HG03196 (cell line): Measurements from ENCODE around the gene FABP6.
"Not testable (repeated sequence)": the region's sequence is repeated elsewhere in the genome, so short reads cannot be mapped to it uniquely, and the experiment has no call there.

Experiments used
- ATAC-seq: cut with Tn5 transposase; IDR thresholded peaks from one replicate; pipeline ENCODE4 v1.9.1; 2021; ENCODE audit not compliant: unreplicated experiment

The FABP6 gene

DNA sequence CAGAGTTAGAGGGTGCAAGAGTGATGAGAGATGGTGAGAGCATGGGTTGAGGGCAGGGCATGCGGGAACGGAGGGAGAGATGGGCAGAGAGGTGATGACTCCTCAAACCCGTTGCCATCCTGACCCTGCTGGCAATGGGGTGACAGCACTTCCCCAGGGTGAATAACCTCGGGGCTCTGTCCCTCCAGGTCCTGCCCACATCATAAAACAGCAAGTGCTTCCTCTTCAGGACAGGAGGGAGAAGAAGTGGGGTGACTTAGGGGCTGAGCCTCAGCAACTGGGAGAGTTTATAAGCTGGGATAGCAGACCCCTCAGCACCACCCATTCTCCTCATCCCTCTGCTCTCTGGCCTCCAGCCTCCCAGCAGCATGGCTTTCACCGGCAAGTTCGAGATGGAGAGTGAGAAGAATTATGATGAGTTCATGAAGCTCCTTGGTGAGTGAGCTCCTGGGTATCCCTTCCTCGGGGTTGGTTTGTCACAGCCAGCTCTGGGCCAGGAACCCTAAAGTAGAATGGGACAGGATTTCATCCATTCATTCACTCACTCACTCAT lies at the start of gene FABP6:
TSS of gene FABP6 (plus strand) at position 317 of the 553 bp plus-strand sequence. CDS start at position 369, 52 bp downstream.
- no peak for ATAC-seq

DNA sequence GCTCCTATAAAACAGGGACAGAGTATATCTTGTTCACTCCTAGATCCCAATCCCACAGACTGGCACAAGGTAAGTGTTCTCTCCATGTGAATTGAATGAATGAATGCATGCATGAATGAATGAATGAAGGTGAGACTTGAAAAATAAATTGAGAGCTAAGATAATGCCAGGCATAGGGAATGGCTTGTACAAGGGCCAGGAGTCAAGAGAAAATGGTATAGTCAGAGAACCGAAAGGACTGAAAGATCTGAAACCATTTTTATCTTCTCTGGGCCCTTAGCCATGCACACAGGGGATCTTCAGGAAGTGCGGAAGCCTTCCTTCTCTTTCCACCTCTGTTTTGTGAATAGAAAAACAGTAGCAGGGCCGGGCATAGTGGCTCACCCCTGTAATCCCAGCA lies 48.4 kb upstream of the FABP6 start:
- no peak for ATAC-seq

DNA sequence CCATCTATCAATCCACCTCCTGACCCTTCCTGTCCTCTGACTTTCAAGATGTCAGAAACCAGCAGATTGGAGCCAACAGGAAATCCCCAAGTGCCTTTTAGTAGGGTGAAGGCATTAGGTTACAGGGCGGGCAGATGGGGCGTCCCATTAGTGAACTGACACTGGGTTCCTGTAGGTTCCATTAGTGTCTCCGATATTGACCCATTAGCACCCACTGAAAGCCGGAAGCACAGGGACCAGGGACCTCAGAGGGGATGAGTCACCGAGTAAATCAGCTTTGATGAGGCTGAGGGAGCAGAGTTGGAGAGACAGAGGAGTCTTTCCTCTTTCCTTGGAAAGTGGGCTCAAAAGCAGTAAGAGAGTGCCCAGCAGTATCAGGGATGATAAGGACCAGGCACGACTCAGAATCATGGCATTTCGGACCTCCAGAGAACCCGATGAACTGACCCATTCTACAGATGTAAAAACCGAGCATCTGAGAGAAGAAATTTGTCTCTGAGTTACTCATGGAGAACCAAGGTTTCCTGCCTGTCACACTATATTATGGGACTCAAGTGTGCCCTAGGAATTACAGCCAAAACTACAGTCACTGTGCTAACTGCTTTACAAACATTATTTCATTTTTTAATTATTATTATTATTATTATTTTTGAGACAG lies 47.2 kb upstream of the FABP6 start:
- no peak for ATAC-seq

GRCh38 chr5:160183075-160183474 lies 46.2 kb upstream of the FABP6 start:
- ATAC-seq, result no peak

DNA sequence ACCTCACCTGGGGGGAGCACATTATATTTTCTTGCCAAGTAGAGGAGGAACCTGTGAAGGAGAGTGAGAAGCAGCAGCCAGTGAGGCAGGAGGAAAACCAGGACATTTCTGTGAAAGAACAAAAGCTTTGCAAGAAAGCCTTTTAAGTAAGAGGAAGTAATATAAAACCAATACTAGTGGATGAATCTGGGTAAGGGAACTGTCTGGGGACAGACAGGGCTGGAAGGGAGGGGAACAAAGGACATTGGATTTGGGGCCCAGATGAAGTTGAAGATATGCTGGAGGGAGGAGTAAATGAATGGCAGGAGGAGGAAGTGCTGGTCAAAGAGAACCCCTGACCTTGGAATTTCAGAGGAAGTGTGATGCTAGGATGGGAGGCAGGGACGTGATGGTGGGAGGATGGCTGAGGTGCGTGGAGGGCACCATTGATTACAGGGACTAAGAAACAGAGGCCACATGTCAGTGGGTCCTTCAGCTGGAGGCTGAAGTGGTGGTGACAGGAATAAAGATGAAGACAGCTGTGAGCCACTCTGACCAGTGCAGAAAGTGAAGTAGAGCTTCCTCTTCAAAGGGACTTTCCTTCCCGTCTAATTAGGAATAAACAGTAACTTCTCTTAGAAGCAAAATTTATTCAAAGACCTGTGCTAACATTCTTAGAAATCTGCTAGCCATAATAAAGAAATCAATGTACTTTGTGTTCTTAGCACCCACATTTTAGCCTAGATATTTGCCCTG lies 43.5 kb upstream of the FABP6 start:
- ATAC-seq, result no peak

DNA sequence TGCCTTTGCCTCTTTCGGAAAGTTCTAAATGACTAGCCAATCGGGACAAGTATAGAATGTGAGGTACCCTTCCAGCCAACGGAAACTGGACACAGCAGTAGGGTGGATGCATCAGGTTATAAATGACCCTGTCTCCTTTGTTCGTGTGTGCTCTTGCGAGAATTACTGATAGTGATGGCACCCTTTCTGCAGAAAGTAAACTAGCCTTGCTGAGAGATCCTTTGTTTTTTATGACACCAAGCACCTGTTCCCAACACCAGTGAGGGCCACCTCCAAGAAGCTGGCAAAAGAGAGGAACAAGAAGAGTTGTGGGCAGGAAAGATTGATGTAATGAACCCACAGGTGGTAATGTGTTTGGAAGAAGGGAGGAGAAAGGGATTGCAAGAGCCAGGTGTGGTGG lies 42.8 kb upstream of the FABP6 start:
- no peak for ATAC-seq

DNA sequence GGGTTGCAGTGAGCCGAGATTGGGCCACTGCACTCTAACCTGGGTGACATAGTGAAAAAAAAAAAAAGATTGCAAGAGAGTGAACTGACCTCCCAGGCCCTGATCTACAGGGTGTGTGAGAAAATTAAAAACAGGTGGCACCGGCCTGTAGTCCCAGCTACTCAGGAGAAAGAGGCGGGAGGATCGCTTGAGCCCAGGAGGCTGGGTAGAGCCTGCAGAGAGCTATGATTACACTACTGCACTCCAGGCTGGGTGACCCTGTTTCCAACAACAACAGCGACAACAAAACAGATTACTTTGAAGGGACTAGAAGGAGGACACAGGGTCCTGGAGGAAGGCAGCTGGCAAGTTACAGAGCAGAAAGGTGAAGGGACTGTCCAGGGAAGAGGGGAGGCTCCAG lies 42.2 kb upstream of the FABP6 start:
- ATAC-seq, result no peak

- ATAC-seq, result no peak
Measured at GRCh38 chr5:160188141-160189015, 40.9 kb upstream of the FABP6 start.

DNA sequence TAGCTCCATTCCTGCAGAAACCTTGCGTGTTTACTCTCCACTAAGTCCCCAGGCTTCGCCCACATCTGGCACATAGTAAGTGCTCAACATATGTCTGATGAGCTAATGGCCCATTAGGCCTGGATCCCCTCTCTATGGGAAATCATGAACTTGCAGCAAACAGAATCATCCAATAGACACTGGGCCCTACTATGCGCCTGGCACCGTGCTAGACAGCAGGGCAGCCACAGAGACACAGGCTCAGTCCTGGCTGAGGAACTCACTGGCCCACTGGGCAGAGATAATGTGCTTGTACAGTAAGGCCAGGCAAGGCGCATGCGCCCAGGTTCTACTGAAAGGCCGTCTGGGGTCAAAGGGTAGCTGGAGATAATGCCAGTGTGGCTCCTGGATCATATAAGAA lies 36.9 kb upstream of the FABP6 start:
- no peak for ATAC-seq

DNA sequence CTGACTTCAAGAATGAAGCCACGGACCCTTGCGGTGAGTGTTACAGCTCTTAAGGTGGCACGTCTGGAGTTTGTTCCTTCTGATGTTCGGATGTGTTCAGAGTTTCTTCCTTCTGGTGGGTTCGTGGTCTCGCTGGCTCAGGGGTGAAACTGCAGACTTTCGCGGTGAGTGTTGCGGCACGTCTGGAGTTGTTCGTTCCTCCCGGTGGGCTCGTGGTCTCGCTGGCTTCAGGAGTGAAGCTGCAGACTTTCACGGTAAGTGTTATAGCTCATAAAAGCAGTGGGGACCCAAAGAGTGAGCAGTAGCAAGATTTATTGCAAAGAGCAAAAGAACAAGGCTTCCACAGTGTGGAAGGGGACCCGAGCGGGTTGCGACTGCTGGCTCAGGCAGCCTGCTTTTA lies 36.2 kb upstream of the FABP6 start:
- not testable (repeated sequence) for ATAC-seq

DNA sequence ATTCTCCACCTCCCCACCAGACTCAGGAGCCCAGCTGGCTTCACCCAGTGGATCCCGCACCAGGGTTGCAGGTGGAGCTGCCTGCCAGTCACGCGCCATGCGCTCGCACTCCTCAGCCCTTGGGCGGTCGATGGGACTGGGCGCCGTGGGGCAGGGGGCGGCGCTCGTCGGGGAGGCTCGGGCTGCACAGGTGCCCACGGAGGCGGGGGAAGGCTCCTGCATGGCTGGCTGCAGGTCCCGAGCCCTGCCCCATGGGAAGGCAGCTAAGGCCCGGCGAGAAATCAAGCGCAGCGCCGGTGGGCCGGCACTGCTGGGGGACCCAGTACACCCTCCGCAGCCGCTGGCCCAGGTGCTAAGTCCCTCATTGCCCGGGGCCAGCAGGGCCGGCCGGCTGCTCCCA lies 35.5 kb upstream of the FABP6 start:
- ATAC-seq, result not testable (repeated sequence)

GRCh38 chr5:160197341-160198144 lies 31.8 kb upstream of the FABP6 start:
- no peak for ATAC-seq

- no peak for ATAC-seq
Measured at GRCh38 chr5:160198146-160198545, 31.2 kb upstream of the FABP6 start.

DNA sequence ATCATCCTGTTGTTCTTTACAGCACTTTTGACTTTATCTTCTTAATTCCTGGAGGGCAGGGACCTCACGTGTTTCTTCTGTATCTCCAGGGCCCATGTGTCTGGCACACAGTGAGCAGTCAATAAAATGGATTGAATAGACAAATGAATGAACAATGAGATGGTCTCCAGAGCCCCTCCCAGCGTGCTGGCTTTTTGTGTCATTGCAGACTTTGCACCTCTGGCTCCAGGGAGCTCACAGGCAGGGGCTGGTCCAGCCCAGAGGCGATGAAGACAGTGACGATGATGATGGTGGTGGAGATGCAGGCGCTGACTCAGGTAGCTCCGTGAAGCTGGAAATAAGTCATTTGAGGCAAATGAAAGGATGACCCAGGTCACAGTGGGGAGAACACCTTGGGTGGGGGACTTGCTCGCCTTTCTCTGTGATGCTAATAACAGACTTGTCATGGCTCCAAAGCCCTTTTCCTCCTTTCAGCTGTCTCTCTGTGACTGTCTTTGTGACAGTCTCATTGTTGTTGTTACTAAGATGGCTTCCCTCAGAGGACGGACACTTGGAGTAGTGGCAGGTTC lies 30.4 kb upstream of the FABP6 start:
- ATAC-seq, result peak; percentile 7

DNA sequence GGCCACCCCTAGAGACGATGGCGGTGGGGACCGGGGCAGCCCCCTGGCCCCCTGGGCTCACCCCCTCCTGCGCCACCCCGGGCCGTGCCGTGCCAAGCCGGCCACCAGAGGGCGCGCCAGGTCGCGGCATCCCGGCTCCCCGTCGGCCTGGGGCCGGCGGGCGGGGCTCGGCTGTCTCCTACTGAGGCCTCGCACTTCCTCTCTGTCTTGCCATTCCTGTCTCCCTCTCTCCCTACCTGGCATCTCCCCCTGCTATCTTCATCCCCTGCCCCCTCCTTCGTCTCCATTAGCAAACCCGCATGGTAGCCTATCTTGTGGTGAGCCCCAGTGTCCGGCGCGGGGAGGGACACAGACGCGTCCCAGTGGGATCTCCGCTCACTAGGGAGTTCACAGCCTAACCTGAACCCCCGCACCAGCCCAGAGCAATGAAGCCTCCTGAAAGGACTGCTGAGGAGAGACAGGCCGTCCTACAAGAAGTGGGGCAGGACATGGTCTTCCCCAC lies 29.8 kb upstream of the FABP6 start:
- peak; percentile 98 for ATAC-seq

- no peak for ATAC-seq
Measured at GRCh38 chr5:160207061-160207460, 22.2 kb upstream of the FABP6 start.

DNA sequence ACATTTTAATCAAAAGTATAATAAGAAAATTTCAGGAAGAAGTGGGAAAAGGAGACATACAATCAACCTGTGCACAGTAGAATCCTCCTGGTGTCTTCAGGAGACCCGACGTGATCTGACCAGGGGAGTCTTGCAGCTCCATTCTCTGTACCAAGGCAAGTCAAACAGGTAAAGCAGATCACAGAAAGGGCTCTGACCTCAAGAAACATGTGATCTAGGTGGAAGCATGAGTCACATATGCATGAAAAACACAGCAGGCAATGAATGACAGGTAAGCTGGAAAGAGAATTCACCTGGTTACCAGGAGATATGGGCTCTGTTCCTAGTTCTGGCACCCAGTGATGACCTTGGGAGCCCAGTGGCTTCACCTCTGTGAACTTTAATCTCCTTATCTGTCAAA lies 19.4 kb upstream of the FABP6 start:
- ATAC-seq, result no peak

DNA sequence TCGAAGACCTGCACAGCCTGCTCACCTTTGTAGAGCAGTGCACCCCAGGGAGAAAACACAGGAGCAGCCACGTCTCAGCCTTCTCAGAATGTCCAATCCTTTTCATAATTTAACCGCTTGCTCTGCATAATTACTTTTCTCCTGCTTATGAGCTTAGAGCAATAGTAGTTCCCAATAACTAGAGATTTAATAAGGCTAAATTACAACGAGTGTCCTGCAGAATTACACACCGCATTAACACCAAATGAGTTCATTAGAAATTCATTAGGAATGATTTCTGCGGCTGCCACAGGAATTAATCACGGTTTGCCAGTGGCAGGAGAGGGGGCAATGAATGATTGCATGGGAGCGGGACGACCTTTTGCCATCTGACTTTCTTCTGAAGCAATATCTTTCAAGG lies 18.7 kb upstream of the FABP6 start:
- ATAC-seq, result no peak

DNA sequence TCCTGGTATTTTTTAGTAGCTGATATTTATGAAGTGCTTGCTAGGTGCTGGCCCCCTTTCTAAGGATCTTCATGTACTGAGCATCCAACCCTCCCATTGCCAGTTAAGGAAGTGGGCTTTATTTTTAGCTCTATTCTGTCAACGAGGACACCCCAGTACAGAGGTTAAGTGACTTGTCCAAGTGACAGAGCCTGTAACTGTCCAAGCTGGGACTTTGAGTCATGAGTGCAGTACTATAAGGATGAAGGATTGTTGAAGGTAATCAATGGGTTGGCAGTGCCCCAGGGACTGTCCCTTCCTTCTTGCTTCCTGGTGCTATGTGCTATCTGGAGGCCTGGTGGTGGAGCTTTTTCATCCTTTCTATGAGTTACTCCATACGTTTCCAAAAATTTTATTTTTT lies 18.0 kb upstream of the FABP6 start:
- no peak for ATAC-seq

DNA sequence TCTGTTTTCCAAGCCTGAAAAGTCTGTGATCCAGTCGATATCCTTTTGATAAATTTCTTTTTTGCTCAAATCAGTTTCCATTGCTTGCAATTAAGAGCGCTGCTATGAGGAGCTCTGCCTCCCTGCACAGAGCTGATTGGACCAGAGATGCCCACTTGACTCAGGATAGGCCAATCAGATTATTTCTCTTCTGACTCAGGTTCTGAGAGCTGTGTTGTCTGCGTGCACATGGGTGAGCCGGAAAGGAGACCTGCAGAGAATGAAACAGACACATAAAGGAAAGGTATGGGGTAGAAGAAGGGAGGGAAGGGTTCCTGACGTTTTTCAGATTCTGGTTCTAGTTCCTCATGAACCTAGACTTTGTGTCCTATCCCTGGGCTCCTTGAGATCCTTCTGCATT lies 15.8 kb upstream of the FABP6 start:
- no peak for ATAC-seq
